Fibroblast of lung (primary cell): Measurements from ENCODE around the gene TP63. TPM values are rescaled to one million over a fixed set of nuclear protein-coding genes. Genes with fewer than 3 reads are reported as not detected.

Experiments used
- DNase-seq, 2 donors: peaks; one replicate each; pipeline versions ENCODE4 v3.0.0 to v3.0.0-alpha.2; 2010; ENCODE audit warnings: low read depth in 2 of 2
- H2AFZ ChIP-seq: 2 replicates; pipeline ENCODE4 v1.5.1; 2012; ENCODE audit warnings: low read length, control low read depth, inconsistent platforms
- H3K27ac ChIP-seq: 2 replicates; pipeline ENCODE4 v1.5.1; 2011; ENCODE audit warnings: low read length, control low read depth; ENCODE audit not compliant: insufficient read depth
- H3K27me3 ChIP-seq: 2 replicates; pipeline ENCODE4 v1.5.1; 2011; ENCODE audit warnings: mild to moderate bottlenecking, low read length; ENCODE audit not compliant: control insufficient read depth, insufficient read depth
- H3K36me3 ChIP-seq: 2 replicates; pipeline ENCODE4 v1.5.1; 2011; ENCODE audit warnings: low read length; ENCODE audit not compliant: control insufficient read depth, insufficient read depth
- H3K4me1 ChIP-seq: 2 replicates; pipeline ENCODE4 v1.5.1; 2011; ENCODE audit warnings: low read length; ENCODE audit not compliant: control insufficient read depth, insufficient read depth; ENCODE audit errors: extremely low read depth
- H3K4me2 ChIP-seq: 2 replicates; pipeline ENCODE4 v1.5.1; 2011; ENCODE audit warnings: low read length, control low read depth; ENCODE audit not compliant: insufficient read depth; ENCODE audit errors: extremely low read depth
- H3K4me3 ChIP-seq, 4 experiments: fragments of 200-600 bp in 1 of 4; sonication (generic) in 1 of 4; replicated peaks in 1 of 4; 2 replicates each; pipeline ENCODE4 v1.5.1; 2011 to 2016; ENCODE audit warnings: low read length in 4 of 4, low read depth in 3 of 4, mild to moderate bottlenecking in 3 of 4, control low read depth in 2 of 4, inconsistent platforms in 1 of 4, mixed read lengths in 1 of 4; ENCODE audit not compliant: insufficient read depth in 1 of 4; ENCODE audit errors: control extremely low read depth in 1 of 4
- H3K79me2 ChIP-seq: 2 replicates; pipeline ENCODE4 v1.5.1; 2012; ENCODE audit warnings: mild to moderate bottlenecking, low read length, inconsistent platforms; ENCODE audit not compliant: control insufficient read depth, insufficient read depth
- H3K9ac ChIP-seq: 2 replicates; pipeline ENCODE4 v1.5.1; 2011; ENCODE audit warnings: mild to moderate bottlenecking, low read length, control low read depth; ENCODE audit not compliant: insufficient read depth
- H3K9me3 ChIP-seq: 2 replicates; pipeline ENCODE4 v1.5.1; 2012; ENCODE audit warnings: low read depth, low read length; ENCODE audit not compliant: control insufficient read depth, insufficient read depth
- H4K20me1 ChIP-seq: 2 replicates; pipeline ENCODE4 v1.5.1; 2011; ENCODE audit warnings: low read length; ENCODE audit not compliant: control insufficient read depth, insufficient read depth; ENCODE audit errors: extremely low read depth
- CTCF ChIP-seq, 2 donors: IDR thresholded peaks in 1 of 2; conservative IDR thresholded peaks in 1 of 2; 1 replicate in 1 of 2; 2 replicates in 1 of 2; pipeline ENCODE4 v1.5.1; 2011 to 2012; ENCODE audit warnings: low read length in 2 of 2, control low read depth in 1 of 2, inconsistent platforms in 1 of 2, low read depth in 1 of 2, mild to moderate bottlenecking in 1 of 2
- EZH2 ChIP-seq: IDR thresholded peaks from 2 replicates; pipeline ENCODE4 v1.5.1; 2012; ENCODE audit warnings: low read length, control low read depth, mild to moderate bottlenecking; ENCODE audit errors: missing control alignments
- polyA plus RNA-seq, 2 donors: library from polyadenylated mRNA; depleted of rRNA in 1 of 2; stranded (reverse) in 1 of 2; unstranded in 1 of 2; fragments of >200 nt; gene quantifications; 2 replicates each; pipeline ENCODE4 v1.2.1, GENCODE V29; 2011 to 2012; ENCODE audit warnings: missing spikeins in 1 of 2
- total RNA-seq: library from RNA; depleted of rRNA; stranded (reverse); fragments of >200 nt; gene quantifications from 2 replicates; pipeline ENCODE4 v1.2.1, GENCODE V29; 2014

TP63 gene
- total and polyA plus RNA-seq, 2 donors (not counting 1 experiment from before 2014, with no cell fraction given) = 0.06 TPM; not detected in 1

- no peaks in the 10 kb centered on the region for H3K4me1 ChIP-seq
- H3K36me3 ChIP-seq = no peaks in the 10 kb centered on the region
- H3K4me3 ChIP-seq = no peak overlapping the region
- H4K20me1 ChIP-seq = no peaks in the 10 kb centered on the region
- H3K27ac ChIP-seq = no peak overlapping the region
- DNase-seq = no peak
- no peaks in the 10 kb centered on the region for H3K79me2 ChIP-seq
- no peak overlapping the region for H3K9ac ChIP-seq
- H2AFZ ChIP-seq = no peak overlapping the region
- TF ChIP-seq CTCF (conservative IDR thresholded peaks at IDR 0.05 in 1 of 2, IDR thresholded peaks at IDR 0.05 in 1 of 2; ENCODE audit: low read depth in 1 of 2, low read length in 2 of 2) = no peak
- no peak for TF ChIP-seq EZH2
- no peaks in the 10 kb centered on the region for H3K9me3 ChIP-seq
- H3K27me3 ChIP-seq = no peaks in the 10 kb centered on the region
- H3K4me2 ChIP-seq = no peak overlapping the region
Observed at GRCh38 chr3:189896533-189896932, 265.3 kb downstream of the TP63 start.

- Histone ChIP-seq H3K9me3 (no peaks in the 10 kb centered on the region), H3K9ac (no peak overlapping the region), H3K27me3 (no peaks in the 10 kb centered on the region), H3K4me3 (no peak overlapping the region), H2AFZ (no peak overlapping the region), H3K27ac (no peak overlapping the region), H3K36me3 (no peaks in the 10 kb centered on the region), H3K79me2 (no peaks in the 10 kb centered on the region), H3K4me1 (no peaks in the 10 kb centered on the region), H3K4me2 (no peak overlapping the region), H4K20me1 (no peaks in the 10 kb centered on the region)
- TF ChIP-seq EZH2 (no peak), CTCF (conservative IDR thresholded peaks at IDR 0.05 in 1 of 2, IDR thresholded peaks at IDR 0.05 in 1 of 2; ENCODE audit: low read depth in 1 of 2, low read length in 2 of 2) (no peak)
- DNase-seq = no peak
Observed at GRCh38 chr3:189897406-189897805, 266.2 kb downstream of the TP63 start.

- Histone ChIP-seq H3K27me3 (no peaks in the 10 kb centered on the region), H4K20me1 (no peaks in the 10 kb centered on the region), H3K4me3 (no peak overlapping the region), H3K79me2 (no peaks in the 10 kb centered on the region), H3K4me1 (no peaks in the 10 kb centered on the region), H3K36me3 (no peaks in the 10 kb centered on the region), H3K9ac (no peak overlapping the region), H2AFZ (no peak overlapping the region), H3K4me2 (no peak overlapping the region), H3K9me3 (no peaks in the 10 kb centered on the region), H3K27ac (no peak overlapping the region)
- DNase-seq = peak in 1 of 2 donors; percentile 54
- no peak for TF ChIP-seq EZH2
Observed at GRCh38 chr3:189898559-189899153, 267.5 kb downstream of the TP63 start.
